GM12891 (cell line): Measurements from ENCODE around the gene NHS.

Experiments
- PAX5 ChIP-seq: IDR thresholded peaks from 2 replicates; pipeline ENCODE4 v1.6.1; 2011; ENCODE audit warnings: low read length, moderate library complexity, mild to moderate bottlenecking; ENCODE audit not compliant: insufficient read depth, severe bottlenecking
- POLR2A ChIP-seq: IDR thresholded peaks from 2 replicates; pipeline ENCODE4 v1.6.1; 2011; ENCODE audit warnings: low read depth, low read length, control low read depth
- POLR2AphosphoS5 ChIP-seq: IDR thresholded peaks from 2 replicates; pipeline ENCODE4 v1.6.1; 2011; ENCODE audit warnings: low read depth, low read length, control low read depth
- POU2F2 ChIP-seq: IDR thresholded peaks from 2 replicates; pipeline ENCODE4 v1.6.1; 2011; ENCODE audit warnings: low read depth, mild to moderate bottlenecking, control low read depth, low read length, moderate library complexity
- SPI1 ChIP-seq: IDR thresholded peaks from 2 replicates; pipeline ENCODE4 v1.6.1; 2011; ENCODE audit warnings: low read depth, low read length, control low read depth
- TAF1 ChIP-seq: IDR thresholded peaks from 2 replicates; pipeline ENCODE4 v1.6.1; 2011; ENCODE audit warnings: low read depth, low read length, control low read depth

DNA sequence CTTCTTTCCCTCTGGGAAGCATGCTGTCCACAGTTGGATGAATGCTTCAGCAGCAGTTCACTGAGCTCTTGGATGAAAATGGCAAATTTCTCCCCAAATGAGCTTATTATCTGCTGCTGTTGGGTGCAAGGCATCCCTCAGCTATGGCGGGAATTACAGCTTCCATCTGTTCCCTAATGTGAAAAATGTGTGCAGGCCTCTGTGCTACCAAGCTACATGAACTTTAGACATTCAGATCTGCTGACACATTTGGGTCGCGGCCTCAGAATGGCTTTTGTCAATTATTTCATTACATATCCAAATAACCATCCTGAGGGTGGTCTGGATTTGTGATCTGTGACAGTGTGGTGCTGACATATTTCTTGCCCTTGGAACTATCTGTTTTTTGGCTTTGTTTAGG is 242.8 kb downstream of the NHS start:
- TF ChIP-seq POLR2A, result no peak
- TF ChIP-seq TAF1, result no peak
- TF ChIP-seq POLR2AphosphoS5, result no peak
- TF ChIP-seq POU2F2, result no peak
- TF ChIP-seq SPI1, result no peak
- no peak for TF ChIP-seq PAX5
